CD8-positive, alpha-beta memory T cell (primary cell): ENCODE measurements around the gene NUAK2. TPM values are rescaled to one million over a fixed set of nuclear protein-coding genes. Genes with fewer than 3 reads are reported as not detected.
A peak's percentile ranks its signal among the peaks of the same experiment; 100 is the strongest.

Experiments
- CTCF ChIA-PET: fragments of 350-600 bp; sonication (Branson Sonifier 250); formaldehyde crosslinking; loops from one replicate; lab custom pipeline; 2021; ENCODE audit warnings: antibody characterized with exemption; lab: Charles Lee
- POLR2A ChIA-PET: fragments of 350-600 bp; sonication (Branson Sonifier 250); formaldehyde crosslinking; loops from one replicate; lab custom pipeline; 2021; ENCODE audit warnings: antibody characterized with exemption; lab: Charles Lee
- DNase-seq, 5 donors: peaks; one replicate each; pipeline versions ENCODE4 v3.0.0 to v3.0.0-alpha.2; 2020 to 2022; ENCODE audit warnings: mixed read lengths in 1 of 5
- H3K27ac ChIP-seq: one replicate; pipeline ENCODE4 v1.7.0; 2013; ENCODE audit warnings: low read depth, mild to moderate bottlenecking, low read length, moderate library complexity
- H3K27me3 ChIP-seq: 2 replicates; pipeline ENCODE4 v1.7.0; 2013; ENCODE audit warnings: low read length, mild to moderate bottlenecking; ENCODE audit not compliant: insufficient read depth, poor library complexity, severe bottlenecking
- H3K36me3 ChIP-seq: 2 replicates; pipeline ENCODE4 v1.7.0; 2013; ENCODE audit warnings: mild to moderate bottlenecking, low read length, moderate library complexity; ENCODE audit not compliant: insufficient read depth
- H3K4me1 ChIP-seq: 2 replicates; pipeline ENCODE4 v1.7.0; 2013; ENCODE audit warnings: mild to moderate bottlenecking, low read length, moderate library complexity; ENCODE audit not compliant: insufficient read depth
- H3K4me3 ChIP-seq: 2 replicates; pipeline ENCODE4 v1.7.0; 2013; ENCODE audit warnings: mild to moderate bottlenecking, low read length
- H3K9me3 ChIP-seq: 2 replicates; pipeline ENCODE4 v1.7.0; 2013; ENCODE audit warnings: mild to moderate bottlenecking, low read length
- H3K27ac Mint-ChIP-seq, 8 donors: one replicate each; pipeline ENCODE4 v1.8.0; 2020 to 2021; ENCODE audit warnings: mixed read lengths in 8 of 8, mild to moderate bottlenecking in 6 of 8, inconsistent platforms in 3 of 8, moderate library complexity in 3 of 8
- H3K27me3 Mint-ChIP-seq, 2 donors: one replicate each; pipeline ENCODE4 v1.8.0; 2020 to 2021; ENCODE audit warnings: mixed read lengths in 2 of 2, mild to moderate bottlenecking in 1 of 2, moderate library complexity in 1 of 2
- H3K36me3 Mint-ChIP-seq, 3 donors: one replicate each; pipeline ENCODE4 v1.8.0; 2020 to 2021; ENCODE audit warnings: mixed read lengths in 3 of 3, inconsistent platforms in 1 of 3, mild to moderate bottlenecking in 1 of 3
- H3K4me1 Mint-ChIP-seq, 3 donors: one replicate each; pipeline ENCODE4 v1.8.0; 2020 to 2021; ENCODE audit warnings: mixed read lengths in 3 of 3, inconsistent platforms in 1 of 3, mild to moderate bottlenecking in 1 of 3
- H3K4me3 Mint-ChIP-seq, 7 donors: one replicate each; pipeline ENCODE4 v1.8.0; 2020 to 2021; ENCODE audit warnings: mixed read lengths in 7 of 7, mild to moderate bottlenecking in 6 of 7, moderate library complexity in 4 of 7, inconsistent platforms in 2 of 7
- H3K9me3 Mint-ChIP-seq, 5 donors: one replicate each; pipeline ENCODE4 v1.8.0; 2020 to 2022; ENCODE audit warnings: mixed read lengths in 5 of 5, mild to moderate bottlenecking in 3 of 5, moderate library complexity in 2 of 5, inconsistent platforms in 1 of 5
- polyA plus RNA-seq: library from polyadenylated mRNA; unstranded; fragments of 300-500 nt; fragmentation: Illumina TruSeq; gene quantifications from one replicate; pipeline ENCODE4 v1.2.3, GENCODE V29; 2021
- total RNA-seq, 2 experiments: library from RNA; stranded (reverse); gene quantifications; one replicate each; pipeline ENCODE4 v1.2.3, GENCODE V29; 2021

NUAK2 gene
- total and polyA plus RNA-seq, 3 experiments from 2014 or later = 4.5 to 32.1 (median 4.7) TPM

DNA sequence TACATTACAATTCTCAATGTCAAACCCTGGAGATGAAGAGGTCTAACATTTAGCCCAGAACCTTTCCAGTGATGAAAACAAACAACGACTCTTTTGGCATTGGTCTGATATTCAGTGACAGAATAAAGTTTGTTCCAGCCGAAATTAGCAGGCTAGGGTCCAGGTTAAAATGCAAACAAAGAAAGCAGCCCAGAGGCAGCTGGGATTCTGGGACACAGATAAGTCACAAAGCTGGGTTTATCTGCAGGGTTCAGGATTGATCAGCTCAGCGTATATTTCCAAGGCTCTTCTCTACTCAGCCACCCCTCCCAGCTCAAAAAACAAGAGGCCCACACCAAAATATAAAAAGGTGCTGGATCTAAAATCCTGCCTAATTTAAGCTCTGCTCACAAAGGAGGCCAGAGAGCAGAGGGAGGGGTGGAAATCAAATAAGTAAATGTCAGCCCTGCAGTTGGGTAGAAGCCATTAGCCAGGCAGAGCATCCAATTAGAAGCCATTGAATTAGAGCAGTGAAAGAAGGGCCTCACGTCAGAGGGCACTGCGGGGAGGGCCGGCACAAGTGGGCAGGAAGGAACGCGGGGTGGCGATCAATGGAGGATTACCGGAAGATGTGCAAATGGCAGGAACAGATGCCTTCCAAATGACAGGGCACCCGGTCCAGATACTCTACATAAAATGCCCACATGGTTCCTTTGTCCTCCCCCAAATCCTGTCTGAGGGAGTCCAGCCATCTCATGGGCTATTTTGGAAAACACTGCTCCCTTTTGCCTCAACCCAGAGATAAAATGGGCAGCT, 38.4 kb upstream of the NUAK2 start:
- ChIA-PET POLR2A (no interaction called here), CTCF (interaction anchor here (0.5 to 1.8 kb wide), 3 partner anchors 86 to 127 kb away, joined by 3 to 4 read pairs (median 3); no protein-coding TSS in a partner anchor)
- no peak for DNase-seq
- Mint-ChIP-seq H3K9me3 (no peaks in the 10 kb centered on the region), H3K4me3 (no peak overlapping the region), H3K27me3 (peaks cover 6 to 37% of the 10 kb centered on the region in 2 donors), H3K4me1 (no peaks in the 10 kb centered on the region), H3K36me3 (no peaks in the 10 kb centered on the region), H3K27ac (no peak overlapping the region)
- H3K27ac ChIP-seq = no peak overlapping the region
- no peaks in the 10 kb centered on the region for H3K4me1 ChIP-seq
- peaks cover 11% of the 10 kb centered on the region for H3K27me3 ChIP-seq
- H3K9me3 ChIP-seq = no peaks in the 10 kb centered on the region
- no peak overlapping the region for H3K4me3 ChIP-seq
- no peaks in the 10 kb centered on the region for H3K36me3 ChIP-seq

- H3K27ac ChIP-seq = no peak overlapping the region
- Mint-ChIP-seq H3K9me3 (no peaks in the 10 kb centered on the region), H3K27me3 (peaks cover 6 to 37% of the 10 kb centered on the region in 2 donors), H3K4me3 (no peak overlapping the region), H3K4me1 (no peaks in the 10 kb centered on the region), H3K36me3 (no peaks in the 10 kb centered on the region), H3K27ac (no peak overlapping the region)
- H3K4me1 ChIP-seq = no peaks in the 10 kb centered on the region
- CTCF ChIA-PET = interaction anchor here (1.8 kb wide), 1 partner anchor 85 kb away, joined by 4 read pairs; no protein-coding TSS in a partner anchor
- no peaks in the 10 kb centered on the region for H3K9me3 ChIP-seq
- H3K4me3 ChIP-seq = no peak overlapping the region
- POLR2A ChIA-PET = no interaction called here
- no peaks in the 10 kb centered on the region for H3K36me3 ChIP-seq
- peaks cover 11% of the 10 kb centered on the region for H3K27me3 ChIP-seq
- DNase-seq = no peak
These were observed 37.0 kb upstream of the NUAK2 start for GRCh38 chr1:205358579-205358978.

GRCh38 chr1:205357567-205357966, 36.0 kb upstream of the NUAK2 start:
- H3K27me3 Mint-ChIP-seq = peaks cover 6 to 37% of the 10 kb centered on the region in 2 donors
- POLR2A ChIA-PET = no interaction called here

GRCh38 chr1:205356440-205357139, 35.0 kb upstream of the NUAK2 start, which contains the start of gene KLHDC8A:
KLHDC8A (minus strand) TSS chr1:205356922; CDS start chr1:205343604, 13,318 bp downstream.
- Histone ChIP-seq H3K9me3 (no peaks in the 10 kb centered on the region), H3K4me1 (no peaks in the 10 kb centered on the region), H3K36me3 (no peaks in the 10 kb centered on the region), H3K27me3 (peaks cover 11% of the 10 kb centered on the region), H3K4me3 (no peak within 1 kb of the TSS), H3K27ac (no peak within 1 kb of the TSS)
- POLR2A ChIA-PET = no interaction called here
- Mint-ChIP-seq H3K36me3 (no peaks in the 10 kb centered on the region), H3K4me3 (no peak within 1 kb of the TSS), H3K27me3 (peaks cover 6 to 37% of the 10 kb centered on the region in 2 donors), H3K4me1 (no peaks in the 10 kb centered on the region), H3K27ac (peak within 1 kb of the TSS in 1 of 8 donors; percentile 72), H3K9me3 (no peaks in the 10 kb centered on the region)
- DNase-seq = no peak
- CTCF ChIA-PET = interaction anchor here (0.6 to 4.0 kb wide), 6 partner anchors 20 to 301 kb away, joined by 3 to 29 read pairs (median 6); no protein-coding TSS in a partner anchor

More at GRCh38 chr1:205357567-205357966, 36.0 kb upstream of the NUAK2 start:
- Histone ChIP-seq H3K36me3 (no peaks in the 10 kb centered on the region), H3K27ac (no peak overlapping the region), H3K4me1 (no peaks in the 10 kb centered on the region), H3K27me3 (peaks cover 11% of the 10 kb centered on the region), H3K4me3 (no peak overlapping the region), H3K9me3 (no peaks in the 10 kb centered on the region)
- DNase-seq = no peak
- H3K9me3 Mint-ChIP-seq = no peaks in the 10 kb centered on the region
- H3K4me3 Mint-ChIP-seq = no peak overlapping the region
- no peak overlapping the region for H3K27ac Mint-ChIP-seq
- no peaks in the 10 kb centered on the region for H3K4me1 Mint-ChIP-seq
- H3K36me3 Mint-ChIP-seq = no peaks in the 10 kb centered on the region
- CTCF ChIA-PET = interaction anchor here (1.0 to 1.6 kb wide), 2 partner anchors 84 to 128 kb away, joined by 3 to 6 read pairs; no protein-coding TSS in a partner anchor

- Histone ChIP-seq H3K27ac (no peak overlapping the region), H3K4me3 (no peak overlapping the region), H3K9me3 (no peaks in the 10 kb centered on the region), H3K4me1 (no peaks in the 10 kb centered on the region), H3K36me3 (no peaks in the 10 kb centered on the region), H3K27me3 (peaks cover 11% of the 10 kb centered on the region)
- DNase-seq = no peak
- POLR2A ChIA-PET = no interaction called here
- Mint-ChIP-seq H3K36me3 (no peaks in the 10 kb centered on the region), H3K9me3 (no peaks in the 10 kb centered on the region), H3K27me3 (peaks cover 9 to 37% of the 10 kb centered on the region in 2 donors), H3K4me3 (no peak overlapping the region), H3K4me1 (no peaks in the 10 kb centered on the region), H3K27ac (no peak overlapping the region)
- CTCF ChIA-PET = interaction anchor here (1.0 to 4.0 kb wide), 13 partner anchors 10 to 237 kb away, joined by 3 to 61 read pairs (median 7); no protein-coding TSS in a partner anchor
These were observed 33.5 kb upstream of the NUAK2 start for GRCh38 chr1:205355075-205355453.

- H3K27me3 ChIP-seq = peaks cover 11% of the 10 kb centered on the region
- H3K4me1 ChIP-seq = no peaks in the 10 kb centered on the region
- H3K27ac Mint-ChIP-seq = no peak overlapping the region
- H3K27me3 Mint-ChIP-seq = peaks cover 9 to 34% of the 10 kb centered on the region in 2 donors
- no peak overlapping the region for H3K4me3 ChIP-seq
- H3K9me3 Mint-ChIP-seq = no peaks in the 10 kb centered on the region
- H3K36me3 Mint-ChIP-seq = no peaks in the 10 kb centered on the region
- no peaks in the 10 kb centered on the region for H3K36me3 ChIP-seq
- H3K4me3 Mint-ChIP-seq = no peak overlapping the region
- H3K27ac ChIP-seq = no peak overlapping the region
- H3K4me1 Mint-ChIP-seq = no peaks in the 10 kb centered on the region
- ChIA-PET POLR2A (interaction anchor here (0.6 to 1.0 kb wide), 3 partner anchors 77 to 245 kb away, joined by 3 read pairs; no protein-coding TSS in a partner anchor), CTCF (interaction anchor here (0.6 to 4.0 kb wide), 35 partner anchors 9 to 237 kb away, joined by 3 to 61 read pairs (median 4); partner anchors contain the start of gene BLACAT1)
- peak; percentile 32 to 74 (median 46) for DNase-seq
- H3K9me3 ChIP-seq = no peaks in the 10 kb centered on the region
These were observed 32.9 kb upstream of the NUAK2 start for GRCh38 chr1:205354259-205355074.

DNA sequence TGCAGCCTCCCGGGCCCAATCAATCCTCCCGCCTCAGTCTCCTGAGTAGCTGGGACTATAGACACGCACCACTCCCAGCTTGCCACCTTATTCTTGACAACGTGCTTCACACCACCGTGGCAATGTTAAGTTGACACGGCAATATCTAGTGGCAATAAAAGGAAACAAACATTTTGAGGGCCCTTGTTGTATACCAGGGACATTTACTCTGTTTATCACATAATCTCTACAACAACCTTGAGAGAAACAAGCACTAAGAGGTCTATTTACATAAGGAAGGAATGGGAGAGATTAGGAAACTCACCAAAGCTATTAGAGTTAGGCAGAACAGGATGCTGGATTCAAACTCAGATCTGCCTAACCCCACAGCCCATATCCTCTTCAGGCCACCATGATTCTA, 32.1 kb upstream of the NUAK2 start:
- no peaks in the 10 kb centered on the region for H3K36me3 Mint-ChIP-seq
- peak in 1 of 5 donors; percentile 9 for DNase-seq
- Histone ChIP-seq H3K9me3 (no peaks in the 10 kb centered on the region), H3K27me3 (peaks cover 11% of the 10 kb centered on the region), H3K36me3 (no peaks in the 10 kb centered on the region), H3K4me3 (no peak overlapping the region), H3K27ac (no peak overlapping the region), H3K4me1 (no peaks in the 10 kb centered on the region)
- peaks cover 10 to 33% of the 10 kb centered on the region in 2 donors for H3K27me3 Mint-ChIP-seq
- no peak overlapping the region for H3K4me3 Mint-ChIP-seq
- no peaks in the 10 kb centered on the region for H3K4me1 Mint-ChIP-seq
- peak overlapping the region in 1 of 8 donors; percentile 6 for H3K27ac Mint-ChIP-seq
- POLR2A ChIA-PET = interaction anchor here (1.0 kb wide), 1 partner anchor 80 kb away, joined by 3 read pairs; no protein-coding TSS in a partner anchor
- H3K9me3 Mint-ChIP-seq = no peaks in the 10 kb centered on the region
- CTCF ChIA-PET = interaction anchor here (0.6 to 4.0 kb wide), 34 partner anchors 8 to 238 kb away, joined by 3 to 61 read pairs (median 4); partner anchors contain the start of gene BLACAT1
